Kidney (tissue), 14 donors: ENCODE measurements around the gene PTTG2. TPM values are rescaled to one million over a fixed set of nuclear protein-coding genes. Genes with fewer than 3 reads are reported as not detected.
A peak's percentile ranks its signal among the peaks of the same experiment; 100 is the strongest.

Experiments
- DNase-seq, 5 donors: peaks; one replicate each; pipeline ENCODE4 v3.0.0-alpha.2; 2013 to 2020
- FAIRE-seq: peaks from 2 replicates; lab custom pipeline; 2012; peaks lifted over from hg19 to GRCh38; lab: Jason Lieb, UNC
- H3K27ac ChIP-seq, 2 donors: one replicate each; pipeline ENCODE4 v1.7.0; 2013; ENCODE audit warnings: low read depth in 2 of 2, low read length in 2 of 2, inconsistent platforms in 1 of 2
- H3K27me3 ChIP-seq: one replicate; pipeline ENCODE4 v1.7.1; 2013; ENCODE audit warnings: low read length, inconsistent platforms; ENCODE audit not compliant: control insufficient read depth, insufficient read depth
- H3K36me3 ChIP-seq, 3 donors: one replicate each; pipeline versions ENCODE4 v1.7.0 to v1.7.1; 2013; ENCODE audit warnings: low read length in 3 of 3, control low read depth in 1 of 3, inconsistent platforms in 1 of 3; ENCODE audit not compliant: insufficient read depth in 3 of 3, control insufficient read depth in 2 of 3
- H3K4me1 ChIP-seq, 3 donors: one replicate each; pipeline versions ENCODE4 v1.7.0 to v1.7.1; 2013; ENCODE audit warnings: low read length in 3 of 3, inconsistent platforms in 1 of 3, low read depth in 1 of 3; ENCODE audit not compliant: control insufficient read depth in 2 of 3, insufficient read depth in 2 of 3
- H3K4me3 ChIP-seq, 3 donors: one replicate each; pipeline versions ENCODE4 v1.7.0 to v1.8.1; 2013; ENCODE audit warnings: low read length in 3 of 3, control low read depth in 1 of 3, inconsistent platforms in 1 of 3
- H3K9ac ChIP-seq, 3 donors: one replicate each; pipeline versions ENCODE4 v1.7.0 to v1.7.1; 2013; ENCODE audit warnings: low read length in 3 of 3, control low read depth in 1 of 3, inconsistent platforms in 1 of 3
- H3K9me3 ChIP-seq, 3 donors: one replicate each; pipeline versions ENCODE4 v1.7.0 to v1.7.1; 2013; ENCODE audit warnings: low read length in 3 of 3, control low read depth in 1 of 3, inconsistent platforms in 1 of 3; ENCODE audit not compliant: control insufficient read depth in 2 of 3, insufficient read depth in 1 of 3
- CTCF ChIP-seq: IDR thresholded peaks from 3 replicates; pipeline ENCODE4 v1.5.1; 2012; ENCODE audit warnings: mild to moderate bottlenecking, moderate library complexity, borderline replicate concordance; ENCODE audit not compliant: insufficient read depth; ENCODE audit errors: extremely low read depth
- intact Hi-C: fragments of 100-400 bp; cut with DNase I; formaldehyde crosslinking; loops from one replicate; pipeline ENCODE4 v1.11.1; 2022
- polyA plus RNA-seq: library from polyadenylated mRNA; stranded (reverse); fragments of 350-450 nt; fragmentation: Illumina TruSeq; extraction: RNeasy Lipid Tissue Mini Kit (QIAGEN cat#74804); gene quantifications from one replicate; pipeline ENCODE4 v1.2.3, GENCODE V29; 2014; ENCODE audit warnings: low read depth, low replicate concordance; ENCODE audit not compliant: insufficient read depth
- total RNA-seq: library from RNA; stranded (reverse); fragmentation: NEBNext Ultra II Directional; extraction: Animal tissue kit (Norgen Biotek cat#: 25700); gene quantifications from one replicate; pipeline ENCODE4 v1.2.1, GENCODE V29; 2021
- donor health status: control.
- donor health status: control.
- donor health status: control.
- donor health status: control.
- donor health status: control.
- donor health status: DM: yes; HTN: yes; CAD: no.
- donor health status: Normal renal cell carcinoma (clear cell type).

Gene PTTG2
- total and polyA plus RNA-seq, 2 donors from 2014 or later, result 1.0 TPM; not detected in 1

GRCh38 chr4:37994569-37994968 is 34.4 kb downstream of the PTTG2 start:
- Histone ChIP-seq H3K27ac (peak overlapping the region; percentile 66 to 76), H3K36me3 (no peaks in the 10 kb centered on the region), H3K27me3 (no peaks in the 10 kb centered on the region), H3K4me1 (peaks cover 3 to 53% (median 36%) of the 10 kb centered on the region in 3 donors), H3K9me3 (no peaks in the 10 kb centered on the region), H3K9ac (peak overlapping the region in 1 of 3 donors; percentile 47), H3K4me3 (no peak overlapping the region)
- FAIRE-seq, result no peak
- DNase-seq, result no peak
- no peak for TF ChIP-seq CTCF
- intact Hi-C loops, result no loop called here

GRCh38 chr4:37995299-37995821 is 35.2 kb downstream of the PTTG2 start:
- TF ChIP-seq CTCF, result no peak
- Histone ChIP-seq H3K9ac (peak overlapping the region in 1 of 3 donors; percentile 47), H3K36me3 (no peaks in the 10 kb centered on the region), H3K9me3 (no peaks in the 10 kb centered on the region), H3K27me3 (no peaks in the 10 kb centered on the region), H3K4me3 (no peak overlapping the region), H3K27ac (peak overlapping the region; percentile 43 to 58), H3K4me1 (peaks cover 2 to 45% (median 33%) of the 10 kb centered on the region in 3 donors)
- DNase-seq (no peak), FAIRE-seq (no peak)
- intact Hi-C loops, result no loop called here

- no peak for TF ChIP-seq CTCF
- no peaks in the 10 kb centered on the region for H3K36me3 ChIP-seq
- FAIRE-seq (no peak), DNase-seq (peak in 1 of 5 donors; percentile 60)
- no peaks in the 10 kb centered on the region for H3K9me3 ChIP-seq
- intact Hi-C loops, result no loop called here
- H3K4me1 ChIP-seq, result peaks cover 0 to 38% (median 29%) of the 10 kb centered on the region in 3 donors
- no peak overlapping the region for H3K9ac ChIP-seq
- H3K4me3 ChIP-seq, result no peak overlapping the region
- peak overlapping the region; percentile 34 to 58 for H3K27ac ChIP-seq
- no peaks in the 10 kb centered on the region for H3K27me3 ChIP-seq
These were observed 36.0 kb downstream of the PTTG2 start for GRCh38 chr4:37995981-37996775.
